GM21360 (cell line): Measurements from ENCODE around the gene ADAP1.

Experiments used
- ATAC-seq: cut with Tn5 transposase; IDR thresholded peaks from one replicate; pipeline ENCODE4 v1.9.1; 2021; ENCODE audit warnings: mild to moderate bottlenecking, moderate library complexity; ENCODE audit not compliant: unreplicated experiment

Gene ADAP1

GRCh38 chr7:990352-990932 lies 36.0 kb upstream of the ADAP1 start:
- ATAC-seq = no peak

GRCh38 chr7:988963-989529 lies 34.6 kb upstream of the ADAP1 start:
- no peak for ATAC-seq

- ATAC-seq = no peak
These were observed 34.0 kb upstream of the ADAP1 start for GRCh38 chr7:988426-988911.

DNA sequence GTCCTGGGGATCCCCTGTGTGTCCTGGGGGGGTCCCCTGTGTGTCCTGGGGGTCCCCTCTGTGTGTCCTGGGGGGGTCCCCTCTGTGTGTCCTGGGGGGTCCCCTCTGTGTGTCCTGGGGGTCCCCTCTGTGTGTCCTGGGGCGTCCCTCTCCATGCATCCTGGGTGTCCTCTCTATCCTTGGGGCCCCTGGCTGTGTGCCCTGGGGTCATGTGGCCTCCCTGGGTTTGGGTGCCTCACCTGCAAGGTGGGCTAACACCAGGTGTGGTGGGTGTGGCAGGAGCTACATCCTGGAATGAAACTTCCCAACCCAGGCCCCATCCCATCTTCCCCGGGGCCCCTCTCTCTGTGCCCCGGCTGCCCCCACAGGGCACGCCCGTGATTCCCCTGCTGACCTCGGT lies 33.4 kb upstream of the ADAP1 start:
- ATAC-seq = no peak

DNA sequence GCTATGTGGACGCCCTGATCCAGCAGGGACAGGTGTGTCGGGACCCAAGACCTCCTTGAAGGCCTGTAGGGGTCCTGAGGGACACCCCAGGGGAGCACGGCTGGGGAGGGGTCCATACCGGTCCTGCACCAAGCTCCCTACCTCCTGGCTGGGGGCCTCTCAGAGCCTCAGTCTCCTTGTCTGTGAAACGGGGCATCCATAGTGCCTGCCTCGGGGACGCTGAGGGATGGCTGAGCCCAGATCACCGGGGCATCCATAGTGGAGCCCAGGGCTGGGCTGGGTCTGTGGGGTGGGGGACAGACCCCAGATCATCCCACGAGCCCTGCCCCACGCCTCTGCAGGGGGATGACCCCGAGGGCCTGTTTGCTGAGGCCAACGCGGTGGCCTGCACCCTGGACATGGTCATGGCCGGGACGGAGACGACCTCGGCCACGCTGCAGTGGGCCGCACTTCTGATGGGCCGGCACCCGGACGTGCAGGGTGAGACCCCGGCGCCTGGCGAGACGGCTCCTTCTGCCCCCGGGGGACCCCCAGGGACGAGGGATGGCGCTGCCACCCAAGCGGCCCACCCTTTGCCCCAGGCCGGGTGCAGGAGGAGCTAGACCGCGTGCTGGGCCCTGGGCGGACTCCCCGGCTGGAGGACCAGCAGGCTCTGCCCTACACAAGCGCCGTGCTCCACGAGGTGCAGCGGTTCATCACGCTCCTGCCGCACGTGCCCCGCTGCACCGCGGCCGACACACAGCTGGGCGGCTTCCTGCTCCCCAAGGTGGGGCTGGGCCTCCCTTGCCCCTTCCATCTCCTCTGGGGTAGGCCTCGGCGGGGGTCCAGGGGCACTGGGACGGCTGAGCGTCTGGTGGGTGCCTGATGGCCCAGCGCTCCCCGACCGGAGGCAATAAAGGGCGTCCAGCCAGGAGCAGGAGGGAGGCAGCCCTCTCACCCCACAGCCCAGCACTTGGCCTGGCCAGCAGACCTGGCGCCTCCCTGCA lies 32.6 kb upstream of the ADAP1 start:
- no peak for ATAC-seq

DNA sequence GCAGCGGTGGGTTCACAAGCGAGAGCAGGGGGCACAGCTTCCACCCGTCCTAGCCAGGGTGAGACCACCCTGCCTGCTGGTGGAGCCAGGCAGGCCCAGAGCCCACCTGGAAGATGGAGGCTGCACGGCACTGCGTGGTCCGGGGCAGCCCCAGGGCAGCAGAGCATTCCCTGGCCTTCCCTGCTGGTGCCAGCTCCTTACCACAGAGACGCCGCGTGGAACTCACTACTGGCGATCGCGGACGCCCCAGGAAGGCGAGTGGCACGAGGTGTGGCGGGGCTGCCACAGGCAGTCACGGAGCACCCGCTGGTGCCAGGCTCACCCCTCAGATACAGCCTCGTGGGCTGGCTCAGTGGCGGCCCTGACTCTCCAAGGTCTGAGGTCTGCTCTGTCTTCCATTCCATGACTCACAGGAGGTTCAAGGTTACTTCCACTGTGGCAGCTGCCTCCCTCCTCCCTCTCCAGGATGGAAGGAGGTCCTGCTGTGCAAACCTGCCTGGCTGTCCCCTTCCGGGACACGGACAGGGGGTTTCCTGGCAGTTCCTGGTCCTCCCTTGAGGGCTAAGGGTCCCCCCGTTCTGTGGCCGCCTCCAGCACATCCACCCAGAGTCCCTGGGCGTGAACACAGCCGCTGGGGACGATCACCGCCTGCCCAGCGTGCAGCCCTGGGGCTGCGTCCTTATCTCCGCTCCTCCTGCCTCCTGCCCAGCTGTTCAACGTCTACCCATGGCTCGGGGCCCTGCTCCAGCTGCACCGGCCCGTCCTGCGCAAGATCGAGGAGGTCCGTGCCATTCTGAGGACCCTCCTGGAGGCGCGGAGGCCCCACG lies 31.6 kb upstream of the ADAP1 start:
- ATAC-seq = no peak

DNA sequence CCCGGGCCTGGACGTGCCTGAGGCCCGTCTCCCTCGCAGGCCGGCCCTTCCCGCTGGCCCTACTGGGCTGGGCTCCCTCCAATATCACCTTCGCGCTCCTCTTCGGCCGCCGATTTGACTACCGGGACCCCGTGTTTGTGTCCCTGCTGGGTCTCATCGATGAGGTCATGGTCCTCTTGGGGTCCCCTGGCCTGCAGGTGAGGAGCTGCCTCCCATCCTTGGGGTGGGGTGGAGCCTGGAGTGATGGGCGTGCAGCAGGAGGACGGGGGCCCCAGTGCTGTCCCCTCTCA lies 30.6 kb upstream of the ADAP1 start:
- no peak for ATAC-seq

GRCh38 chr7:984361-985126 lies 30.1 kb upstream of the ADAP1 start:
- no peak for ATAC-seq

GRCh38 chr7:983616-984071 lies 29.2 kb upstream of the ADAP1 start:
- no peak for ATAC-seq

DNA sequence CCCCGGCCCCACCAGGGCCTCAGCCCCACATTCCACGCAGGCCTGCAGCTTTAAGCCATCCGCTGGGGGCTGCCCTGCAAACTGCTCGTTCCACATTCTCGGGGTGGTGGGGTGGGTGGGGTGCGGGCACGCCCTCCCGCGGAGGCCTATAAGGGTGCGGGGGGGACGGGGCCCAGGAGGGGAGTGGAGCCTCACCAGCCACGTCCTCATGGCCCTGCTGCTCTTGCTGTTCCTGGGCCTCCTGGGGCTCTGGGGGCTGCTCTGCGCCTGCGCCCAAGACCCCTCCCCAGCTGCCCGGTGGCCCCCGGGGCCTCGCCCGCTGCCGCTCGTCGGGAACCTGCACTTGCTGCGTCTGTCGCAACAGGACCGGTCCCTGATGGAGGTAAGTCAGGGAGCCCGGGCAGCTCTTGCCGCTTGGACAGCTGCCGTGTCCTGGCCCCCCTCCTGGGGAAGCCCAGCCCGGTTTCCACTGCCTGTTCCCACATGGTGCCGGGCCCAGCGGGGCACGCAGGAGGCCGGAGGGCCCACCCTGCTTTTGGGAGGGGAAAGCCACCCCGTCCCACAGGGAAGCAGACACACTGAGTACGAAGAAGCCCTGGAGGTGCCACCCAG lies 28.6 kb upstream of the ADAP1 start, which contains the start of gene CYP2W1:
CYP2W1 (plus strand) TSS at position 178 of the 612 bp plus-strand sequence; CDS start at position 209, 31 bp downstream.
- no peak for ATAC-seq

DNA sequence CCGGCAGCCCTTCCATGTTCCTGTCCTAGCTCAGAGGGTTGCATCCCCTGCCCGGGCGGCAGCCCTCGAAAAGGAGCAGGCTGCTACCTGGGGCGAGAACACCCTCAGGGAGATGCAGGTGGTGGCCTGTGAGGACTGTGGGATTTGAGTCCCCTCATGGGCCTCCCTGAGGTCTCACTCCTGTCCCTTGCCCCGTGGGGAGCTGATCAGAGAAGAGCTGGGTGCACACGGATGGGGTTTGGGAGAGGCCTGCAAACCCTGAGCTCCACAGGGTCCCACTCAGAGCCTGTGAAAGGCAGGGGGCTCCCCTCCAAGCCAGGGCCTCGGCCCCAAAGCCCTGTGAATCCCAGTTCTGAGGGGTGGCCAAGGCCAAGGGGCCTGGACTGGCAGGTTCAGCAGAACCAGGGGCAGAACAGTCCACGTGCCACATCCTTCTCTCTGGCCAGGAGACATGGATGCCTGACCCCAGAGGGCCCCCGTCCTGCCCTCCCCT lies 28.1 kb upstream of the ADAP1 start:
- ATAC-seq = no peak

GRCh38 chr7:981793-982510 lies 27.5 kb upstream of the ADAP1 start:
- ATAC-seq = no peak

DNA sequence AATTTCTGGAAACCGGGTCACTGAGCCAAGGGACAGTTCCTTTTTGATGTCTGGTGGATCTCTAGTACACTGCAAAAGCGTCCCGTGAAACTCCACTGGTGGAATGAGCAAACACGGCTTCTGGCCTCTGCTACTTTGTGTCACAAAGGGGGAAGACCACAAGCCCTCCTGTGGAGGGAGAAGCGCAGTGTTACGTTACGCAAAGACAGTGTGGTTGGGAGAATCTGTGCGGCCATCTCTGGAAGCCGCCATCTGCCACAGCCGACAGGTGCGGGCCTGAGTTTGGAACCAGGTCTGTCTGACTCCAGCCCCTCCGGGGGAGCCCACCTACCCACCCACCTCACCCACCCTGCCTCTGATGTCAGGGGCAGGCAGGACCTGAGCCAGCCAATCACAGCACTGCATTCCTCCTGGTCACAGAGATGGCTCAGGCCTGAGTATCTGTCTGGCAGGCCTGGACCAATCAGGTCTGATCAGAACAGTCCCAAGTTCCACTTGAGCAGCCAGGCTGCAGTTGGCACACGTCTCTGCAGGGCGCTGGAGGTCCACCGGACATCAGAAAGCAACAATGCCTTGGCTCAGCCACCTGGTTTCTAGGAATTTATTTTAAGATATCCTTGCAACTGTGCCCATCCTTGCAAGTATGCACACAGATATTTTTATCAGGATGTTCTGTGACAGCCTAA lies 25.5 kb upstream of the ADAP1 start:
- no peak for ATAC-seq

GRCh38 chr7:979151-979550 lies 24.7 kb upstream of the ADAP1 start:
- ATAC-seq = no peak

DNA sequence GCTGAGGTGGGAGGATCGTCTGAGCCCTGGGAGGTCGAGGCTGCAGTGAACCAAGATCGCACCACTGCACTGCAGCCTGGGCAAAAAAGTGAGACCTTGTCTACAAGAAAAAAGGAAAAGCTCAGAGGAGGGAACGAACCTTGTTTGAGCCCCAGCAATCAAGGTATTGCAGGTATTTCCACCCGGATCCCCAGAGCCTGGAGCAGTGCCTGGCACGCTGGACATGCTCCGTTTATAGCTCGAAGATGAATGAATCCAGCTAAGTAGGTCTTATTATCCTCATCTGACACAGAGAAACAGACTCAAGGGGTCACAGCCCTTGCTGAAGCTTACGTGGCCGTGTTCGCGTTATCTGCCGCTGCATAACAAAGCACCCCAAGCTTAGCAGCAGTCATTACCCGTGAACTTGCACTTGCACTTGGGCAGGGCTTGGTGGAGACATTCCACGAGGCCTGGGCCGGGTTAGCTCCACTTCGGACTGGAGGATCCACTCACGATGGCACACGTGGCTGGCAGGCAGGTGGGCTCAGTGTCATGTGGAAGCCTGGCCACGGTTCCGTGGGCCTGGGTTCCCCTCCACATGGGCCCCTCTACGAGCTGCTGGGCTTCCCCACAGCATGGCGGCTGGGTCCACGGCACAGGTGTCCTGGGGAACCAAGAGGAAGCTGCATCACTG lies 24.1 kb upstream of the ADAP1 start:
- no peak for ATAC-seq

DNA sequence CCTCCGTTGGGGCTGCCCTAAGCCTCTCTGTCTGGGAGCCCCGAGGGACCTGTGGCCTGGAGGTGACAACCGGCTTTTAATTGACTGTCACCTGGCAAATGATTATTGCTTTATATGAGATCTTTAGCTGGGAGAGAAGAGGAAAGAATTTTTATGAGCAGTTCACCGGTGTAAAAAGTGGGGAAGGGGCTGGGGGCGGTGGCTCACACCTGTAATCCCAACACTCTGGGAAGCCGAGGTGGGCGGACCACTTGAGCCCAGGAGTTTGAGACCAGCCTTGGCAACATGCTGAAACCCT lies 23.5 kb upstream of the ADAP1 start:
- no peak for ATAC-seq

DNA sequence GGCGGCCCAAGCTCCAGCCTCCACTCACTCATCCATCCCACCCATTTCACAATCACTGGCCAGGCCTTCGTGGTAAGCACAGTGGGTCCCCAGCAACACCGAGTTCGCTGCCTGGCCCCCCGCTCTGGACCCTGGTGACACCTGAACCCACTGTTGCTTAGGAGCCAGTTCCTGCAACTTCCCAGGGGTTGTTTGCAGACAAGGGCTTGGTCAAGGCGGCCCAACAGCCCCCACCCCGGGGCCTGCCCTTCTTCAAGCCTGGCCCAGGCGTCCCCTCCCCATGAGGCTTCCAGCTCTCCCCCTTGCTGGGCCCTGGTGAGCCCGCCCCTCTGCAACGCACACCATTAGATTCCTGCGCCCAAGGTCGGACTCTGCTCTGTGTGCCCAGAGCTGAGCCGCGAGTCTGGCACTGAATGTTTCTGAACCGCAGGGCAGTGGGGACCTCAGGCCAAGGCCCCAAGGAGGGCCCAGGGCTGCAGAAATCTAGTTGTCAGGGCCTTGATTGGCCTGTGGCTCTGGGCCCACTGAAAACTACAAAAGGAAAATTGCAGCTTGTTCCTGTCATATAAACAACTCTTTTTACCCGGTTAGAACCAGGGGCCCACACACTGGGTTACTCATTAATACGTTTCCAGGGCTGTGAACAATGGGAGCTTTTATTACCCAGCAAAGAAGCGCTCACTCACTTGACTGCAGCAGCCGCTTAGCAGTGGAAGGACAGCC lies 23.0 kb upstream of the ADAP1 start:
- no peak for ATAC-seq
